Transverse colon (tissue), 4 donors: ENCODE data around the gene IFT122. TPM values are rescaled to one million over a fixed set of nuclear protein-coding genes. Genes with fewer than 3 reads are reported as not detected.

Source experiments
- DNase-seq: peaks from one replicate; pipeline ENCODE4 v3.0.0-alpha.2; 2019
- H3K27ac ChIP-seq, 4 donors: fragments of 200-600 bp; sonication (generic); 2 replicates each; pipeline ENCODE4 v1.5.1; 2016 to 2018; ENCODE audit warnings: inconsistent platforms in 4 of 4
- H3K27me3 ChIP-seq: fragments of 200-600 bp; sonication (generic); 2 replicates; pipeline ENCODE4 v1.5.1; 2017; ENCODE audit warnings: inconsistent platforms
- H3K36me3 ChIP-seq, 4 donors: fragments of 200-600 bp; sonication (generic); 2 replicates each; pipeline ENCODE4 v1.5.1; 2017 to 2019; ENCODE audit warnings: inconsistent platforms in 4 of 4
- H3K4me1 ChIP-seq, 4 donors: fragments of 200-600 bp; sonication (generic); 2 replicates each; pipeline ENCODE4 v1.5.1; 2017 to 2020; ENCODE audit warnings: inconsistent platforms in 4 of 4
- H3K4me3 ChIP-seq, 4 donors: fragments of 200-600 bp; sonication (generic); 1 replicate in 1 of 4; 2 replicates in 3 of 4; pipeline versions ENCODE4 v1.5.1 to v1.6.1; 2017 to 2019; ENCODE audit warnings: inconsistent platforms in 4 of 4
- H3K9me3 ChIP-seq, 2 donors: fragments of 200-600 bp; sonication (generic); 2 replicates each; pipeline ENCODE4 v1.5.1; 2017 to 2019; ENCODE audit warnings: inconsistent platforms in 2 of 2
- CTCF ChIP-seq, 5 experiments: fragments of 200-600 bp in 3 of 5; fragments of 450-650 bp in 2 of 5; sonication (generic) in 3 of 5; IDR thresholded peaks; 1 replicate in 2 of 5; 2 replicates in 3 of 5; pipeline ENCODE4 v1.5.1; 2016 to 2017; ENCODE audit warnings: antibody characterized with exemption in 5 of 5, inconsistent platforms in 3 of 5, mild to moderate bottlenecking in 2 of 5, moderate library complexity in 1 of 5
- EP300 ChIP-seq: sonication (generic); formaldehyde crosslinking; IDR thresholded peaks from one replicate; pipeline ENCODE4 v1.6.1; 2017; ENCODE audit warnings: antibody characterized with exemption, low read depth
- POLR2A ChIP-seq: fragments of 450-650 bp; IDR thresholded peaks from one replicate; pipeline ENCODE4 v1.6.1; 2016; ENCODE audit warnings: antibody characterized with exemption, mild to moderate bottlenecking, moderate library complexity
- POLR2AphosphoS5 ChIP-seq, 3 donors: sonication (generic); formaldehyde crosslinking; IDR thresholded peaks; one replicate each; pipeline ENCODE4 v1.6.1; 2016; ENCODE audit warnings: antibody characterized with exemption in 3 of 3
- WGBS, 2 donors: methylation state at CpG; one replicate each; pipeline ENCODE4 v1.1.5; 2018; ENCODE audit warnings: low coverage in 1 of 2; 5-methylcytosine and 5-hydroxymethylcytosine counted together
- in situ Hi-C, 4 donors: fragments of 200-750 bp; cut with MboI; loops; one replicate each; pipeline versions ENCODE4 v1.15.0 to v1.15.1; 2017; ENCODE audit warnings: low sequenced_read_pairs in 3 of 4, low pct_ligation_motif_present in 1 of 4, low pct_unique_long_range_greater_than_20kb in 1 of 4
- intact Hi-C: fragments of 100-400 bp; cut with DNase I; formaldehyde crosslinking; loops from one replicate; pipeline ENCODE4 v1.15.1; 2023; ENCODE audit warnings: low total_unique reads
- total RNA-seq, 4 donors: library from RNA; depleted of rRNA; stranded (reverse); fragments of >200 nt; gene quantifications; one replicate each; pipeline ENCODE4 v1.1.0, GENCODE V29; 2016

Gene IFT122
- total RNA-seq, 4 donors from 2014 or later, result 15.0 to 77.6 (median 16.7) TPM

- no peaks in the 10 kb centered on the region for H3K4me1 ChIP-seq
- TF ChIP-seq POLR2A (no peak), EP300 (no peak), CTCF (IDR thresholded peaks at IDR 0.05) (no peak), POLR2AphosphoS5 (IDR thresholded peaks at IDR 0.05) (no peak)
- 92 to 100% methylated on average over 2 to 9 of the region's 9 CpGs for WGBS, 2 donors
- intact Hi-C loops (no loop called here), in situ Hi-C loops (no loop called here)
- H3K27ac ChIP-seq, result no peak overlapping the region
- no peaks in the 10 kb centered on the region for H3K36me3 ChIP-seq
- no peak overlapping the region for H3K4me3 ChIP-seq
- no peaks in the 10 kb centered on the region for H3K9me3 ChIP-seq
- DNase-seq, result no peak
- no peaks in the 10 kb centered on the region for H3K27me3 ChIP-seq
Observed at GRCh38 chr3:129506231-129506742, 66.3 kb downstream of the IFT122 start.

DNA sequence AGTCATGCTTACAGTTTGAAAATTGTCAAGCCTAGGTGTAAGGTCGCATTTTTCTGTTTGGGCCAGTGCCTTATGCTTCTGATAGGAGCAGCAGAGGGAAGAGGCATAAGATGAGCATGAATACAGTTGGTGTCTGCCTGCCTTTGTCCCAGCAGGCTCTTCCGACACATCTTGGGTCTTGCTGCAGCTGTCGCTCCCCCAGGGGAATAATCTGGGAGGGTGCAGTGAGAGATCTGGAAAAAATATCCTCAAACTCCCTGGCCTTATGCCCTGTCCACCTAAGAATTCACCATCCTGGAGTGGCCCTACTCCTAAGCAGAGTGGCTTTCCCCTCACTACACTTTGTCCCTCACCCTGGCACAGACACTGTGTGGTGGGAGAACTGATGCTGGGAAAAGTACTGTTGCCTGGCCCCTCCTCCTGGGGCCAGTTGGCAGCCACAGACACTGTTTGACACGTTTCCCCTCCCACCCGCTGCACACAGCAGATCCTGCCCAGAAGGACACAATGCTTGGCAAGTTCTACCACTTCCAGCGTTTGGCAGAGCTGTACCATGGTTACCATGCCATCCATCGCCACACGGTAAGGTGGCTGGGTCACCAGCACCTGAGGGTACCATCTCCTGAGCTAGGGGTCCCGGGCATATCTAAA is 67.3 kb downstream of the IFT122 start:
- Histone ChIP-seq H3K36me3 (no peaks in the 10 kb centered on the region), H3K27ac (no peak overlapping the region), H3K4me1 (no peaks in the 10 kb centered on the region), H3K4me3 (no peak overlapping the region), H3K27me3 (no peaks in the 10 kb centered on the region), H3K9me3 (no peaks in the 10 kb centered on the region)
- intact Hi-C loops (no loop called here), in situ Hi-C loops (no loop called here)
- DNase-seq, result no peak
- TF ChIP-seq CTCF (IDR thresholded peaks at IDR 0.05), result no peak
- TF ChIP-seq POLR2AphosphoS5 (IDR thresholded peaks at IDR 0.05), result no peak
- no peak for TF ChIP-seq EP300
- TF ChIP-seq POLR2A, result no peak
- WGBS, 2 donors, result 40 to 84% methylated on average over 2 to 9 of the region's 9 CpGs

DNA sequence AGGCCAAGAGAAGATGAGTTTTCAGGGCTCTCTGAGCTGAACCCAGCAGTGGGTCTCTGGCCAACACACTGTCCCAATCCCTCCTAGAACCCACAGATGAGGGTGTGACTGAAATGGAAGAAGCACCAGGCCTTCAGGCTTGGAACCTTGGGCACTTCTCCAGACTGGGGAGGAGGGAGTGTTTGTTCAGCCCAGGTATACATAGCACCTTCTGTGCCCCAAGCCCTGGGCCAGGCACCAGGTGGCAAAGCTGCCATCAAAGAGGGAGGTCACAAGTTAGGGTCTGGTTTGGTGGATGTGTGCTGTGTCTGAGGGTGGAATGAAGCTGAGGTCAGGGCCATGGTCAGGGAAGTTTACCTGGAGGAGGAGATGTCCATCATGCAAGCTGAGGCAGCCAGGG is 72.6 kb downstream of the IFT122 start:
- TF ChIP-seq POLR2AphosphoS5 (IDR thresholded peaks at IDR 0.05), result no peak
- TF ChIP-seq EP300, result no peak
- no peak for TF ChIP-seq CTCF (IDR thresholded peaks at IDR 0.05)
- no peak for TF ChIP-seq POLR2A
- intact Hi-C loops, result no loop called here
- Histone ChIP-seq H3K4me1 (no peaks in the 10 kb centered on the region), H3K4me3 (no peak overlapping the region), H3K27ac (no peak overlapping the region), H3K36me3 (no peaks in the 10 kb centered on the region), H3K27me3 (no peaks in the 10 kb centered on the region), H3K9me3 (no peaks in the 10 kb centered on the region)
- DNase-seq, result no peak
- in situ Hi-C loops, result no loop called here

DNA sequence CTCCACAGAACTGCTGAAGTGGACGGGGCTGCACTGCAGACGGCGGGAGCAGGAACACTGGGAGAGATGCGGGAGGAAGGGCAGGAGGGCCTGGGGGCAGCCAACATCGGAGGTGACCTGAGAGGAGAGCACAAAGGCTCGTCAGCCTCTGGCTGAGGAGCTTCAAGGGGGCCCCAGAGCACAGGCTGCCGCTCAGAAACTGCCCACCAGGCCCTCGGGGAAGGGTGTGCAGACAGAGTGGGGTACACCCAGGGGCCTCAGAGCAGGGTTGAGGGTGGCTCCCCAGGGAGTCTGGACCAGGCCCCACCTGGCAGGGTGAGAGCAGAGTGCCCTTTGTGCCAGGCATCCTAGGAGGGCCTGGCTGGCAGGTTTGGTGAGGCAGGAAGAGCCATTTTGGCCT is 73.7 kb downstream of the IFT122 start:
- no peak overlapping the region for H3K27ac ChIP-seq
- intact Hi-C loops (no loop called here), in situ Hi-C loops (no loop called here)
- no peaks in the 10 kb centered on the region for H3K36me3 ChIP-seq
- H3K9me3 ChIP-seq, result no peaks in the 10 kb centered on the region
- no peak for DNase-seq
- H3K27me3 ChIP-seq, result no peaks in the 10 kb centered on the region
- WGBS, 2 donors, result 91 to 94% methylated on average over 5 to 8 of the region's 8 CpGs
- H3K4me3 ChIP-seq, result no peak overlapping the region
- H3K4me1 ChIP-seq, result no peaks in the 10 kb centered on the region
- no peak for TF ChIP-seq POLR2AphosphoS5 (IDR thresholded peaks at IDR 0.05)
- TF ChIP-seq EP300, result no peak
- TF ChIP-seq CTCF (IDR thresholded peaks at IDR 0.05), result no peak
- no peak for TF ChIP-seq POLR2A
